G401.6 (cell line): ENCODE measurements around the gene CBX8.

Experiments used
- FAIRE-seq: peaks from 2 replicates; lab custom pipeline; 2012; peaks lifted over from hg19 to GRCh38; lab: Jason Lieb, UNC

The CBX8 gene

DNA sequence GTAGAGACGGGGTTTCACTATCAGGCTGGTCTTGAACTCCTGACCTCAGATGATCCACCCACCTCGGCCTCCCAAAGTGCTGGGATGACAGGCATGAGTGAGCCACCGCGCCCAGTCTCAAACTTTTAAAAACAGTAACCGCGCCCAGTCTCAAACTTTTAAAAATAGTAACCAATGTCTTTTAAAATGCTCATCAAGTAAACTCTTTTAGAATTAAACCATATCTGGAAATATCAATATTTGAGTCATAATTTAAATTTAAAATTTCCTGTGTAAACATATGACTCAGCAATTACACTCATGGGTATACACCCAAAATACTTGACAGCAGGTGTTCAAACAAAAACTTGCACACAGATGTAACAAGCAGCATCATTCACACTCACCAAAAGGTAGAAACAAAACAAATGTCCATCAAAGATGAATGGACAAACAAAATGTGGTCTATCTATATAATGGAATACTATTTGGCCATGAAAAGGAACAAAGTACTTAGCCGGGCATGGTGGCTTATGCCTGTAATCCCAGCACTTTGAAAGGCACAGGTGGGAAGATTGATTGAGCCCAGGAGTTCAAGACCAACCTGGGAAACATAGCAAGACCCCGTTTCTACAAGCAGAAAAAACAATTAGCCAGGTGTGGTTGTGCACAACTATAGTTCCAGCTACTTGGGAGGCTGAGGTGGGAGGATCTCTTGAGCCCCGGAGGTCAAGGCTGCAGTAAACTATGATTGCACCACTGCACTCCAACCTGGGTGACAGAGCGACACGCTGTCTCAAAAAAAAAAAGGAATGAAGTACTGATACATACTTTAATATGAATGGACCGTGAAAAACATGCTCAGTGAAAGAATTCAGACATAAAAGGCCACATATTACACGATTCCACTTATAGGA is 46.0 kb downstream of the CBX8 start:
- FAIRE-seq, result no peak

DNA sequence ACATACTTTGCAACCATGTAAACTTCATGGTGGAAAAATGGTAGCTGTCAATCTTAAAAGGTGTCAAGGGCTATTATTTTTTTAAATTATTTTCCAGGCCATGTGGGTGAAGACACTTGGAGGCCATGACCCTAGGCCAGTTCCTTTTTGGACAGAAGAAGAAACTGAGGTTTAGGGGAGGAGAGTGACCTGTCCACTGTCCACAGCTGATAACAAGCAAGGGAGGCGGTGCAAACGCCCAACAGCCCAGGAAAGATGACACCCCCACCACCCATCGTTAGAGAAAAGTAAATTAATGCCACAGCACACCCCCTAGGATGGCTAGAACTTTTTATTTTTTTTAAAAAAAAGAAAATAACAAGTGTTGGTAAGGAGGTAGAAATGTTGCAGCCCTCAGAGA is 46.9 kb downstream of the CBX8 start:
- no peak for FAIRE-seq

DNA sequence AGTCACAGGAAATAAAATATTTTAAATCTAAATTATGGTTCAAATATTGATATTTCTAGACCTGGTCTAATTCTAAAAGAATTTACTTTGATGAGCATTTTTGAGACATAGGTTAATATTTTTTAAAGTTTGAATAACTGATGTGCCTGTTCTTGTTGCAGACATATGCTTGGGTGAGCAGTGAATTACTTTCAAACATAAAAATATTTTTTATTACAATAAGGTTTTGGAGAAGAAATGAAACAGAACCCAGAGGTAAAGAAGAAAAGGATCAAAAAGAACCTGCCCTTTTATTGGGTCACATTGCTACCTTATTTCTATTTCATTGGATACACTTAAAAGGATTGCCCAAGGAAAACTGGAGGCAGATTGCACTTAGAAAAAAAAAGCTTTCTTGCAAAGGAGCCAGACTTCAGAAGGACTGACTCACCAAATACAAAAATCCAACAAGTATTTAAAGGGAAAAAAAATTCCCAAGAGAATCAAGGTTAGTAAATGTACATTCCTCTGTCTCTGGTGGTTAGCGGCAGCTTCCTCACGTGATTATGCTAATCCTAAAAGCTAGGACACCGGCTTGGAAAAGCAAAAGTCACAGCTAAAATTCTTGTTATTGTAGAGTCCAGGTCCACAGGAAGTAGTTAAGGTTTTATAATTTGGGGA is 47.6 kb downstream of the CBX8 start:
- peak; percentile 78 for FAIRE-seq

GRCh38 chr17:79748295-79749099 is 48.4 kb downstream of the CBX8 start:
- no peak for FAIRE-seq

DNA sequence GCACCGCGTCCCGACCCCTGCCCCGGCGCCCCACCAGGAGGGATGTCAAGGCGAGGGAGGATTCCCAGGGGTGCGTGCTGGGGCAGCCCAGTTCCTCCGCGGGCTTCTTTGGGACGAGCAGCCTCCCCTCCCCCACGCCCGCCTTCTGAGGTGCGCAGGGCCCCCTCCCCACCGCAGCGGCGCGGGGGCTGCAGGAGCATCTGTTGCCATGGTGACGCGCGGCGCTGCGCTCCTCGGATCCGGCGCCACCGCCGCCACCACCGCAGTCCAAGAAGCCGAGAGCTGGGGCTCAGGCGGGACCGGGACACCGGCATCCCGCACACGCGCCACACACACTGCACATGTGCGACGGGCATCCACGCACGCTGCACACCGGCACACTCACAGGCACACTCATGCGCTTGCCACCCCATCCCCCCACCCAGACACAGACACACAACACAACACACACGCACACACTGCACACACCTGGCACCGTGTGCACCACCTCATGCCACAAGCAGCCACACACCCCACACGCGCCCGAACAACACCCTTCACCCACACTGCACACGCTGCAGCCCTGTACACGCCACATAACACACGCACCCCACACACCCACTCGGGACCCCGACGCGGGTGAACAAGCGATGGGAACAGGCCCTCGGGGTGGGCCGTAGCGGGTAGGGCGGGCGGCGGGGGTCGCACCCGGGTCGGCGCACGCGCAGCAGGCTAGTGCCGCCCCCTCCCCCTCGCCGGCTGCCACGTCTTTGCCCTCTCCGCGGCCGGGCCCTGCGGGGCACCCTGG is 49.2 kb downstream of the CBX8 start:
- FAIRE-seq, result no peak

DNA sequence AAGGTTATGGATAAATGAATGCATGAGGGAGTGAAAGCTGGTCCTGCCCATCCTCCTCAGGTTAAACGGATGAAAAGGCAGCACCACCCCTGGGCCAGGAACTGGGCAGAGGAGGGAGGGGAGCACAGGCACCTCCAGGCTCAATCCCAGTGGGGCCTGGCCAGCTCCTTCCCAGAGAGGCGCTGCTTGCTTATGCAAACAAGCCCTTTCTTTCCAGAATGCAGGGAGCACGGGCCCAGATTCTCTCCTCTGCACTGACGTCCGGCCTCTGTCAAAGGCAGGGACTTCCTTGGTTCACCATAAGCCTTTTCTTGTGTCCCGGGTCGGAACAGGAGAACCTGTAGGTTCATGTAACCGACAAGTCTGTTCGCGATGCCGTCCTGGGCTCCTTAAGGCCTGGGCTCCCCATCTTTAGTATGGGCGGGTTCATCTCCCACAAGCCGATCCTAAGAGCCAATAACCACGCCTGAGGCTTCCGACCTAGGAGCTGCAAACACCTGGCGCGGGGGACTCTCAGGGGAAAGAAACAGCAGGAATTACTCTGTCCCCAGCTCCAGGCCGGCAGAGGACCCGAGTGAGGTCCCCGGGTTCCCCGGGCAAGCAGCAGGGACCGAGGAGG is 49.9 kb downstream of the CBX8 start:
- FAIRE-seq, result no peak

DNA sequence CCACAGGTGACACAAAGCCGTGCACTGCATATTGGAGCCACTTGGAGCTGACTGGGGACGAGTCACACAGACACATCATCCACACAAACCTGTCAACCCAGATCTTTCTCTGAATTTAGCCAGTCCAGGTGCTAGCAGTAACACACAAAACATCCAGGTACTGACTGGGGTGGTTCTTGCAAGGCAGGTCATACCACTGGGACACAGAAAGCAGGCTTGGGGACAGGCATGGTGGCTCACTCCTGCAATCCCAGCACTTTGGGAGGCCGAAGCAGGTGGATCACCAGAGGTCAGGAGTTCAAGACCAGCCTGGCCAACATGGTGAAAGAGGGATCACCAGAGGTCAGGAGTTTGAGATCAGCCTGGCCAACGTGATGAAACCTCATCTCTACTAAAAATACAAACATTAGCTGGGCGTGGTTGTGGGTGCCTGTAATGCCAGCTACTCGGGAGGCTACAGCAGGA is 51.2 kb downstream of the CBX8 start:
- no peak for FAIRE-seq

DNA sequence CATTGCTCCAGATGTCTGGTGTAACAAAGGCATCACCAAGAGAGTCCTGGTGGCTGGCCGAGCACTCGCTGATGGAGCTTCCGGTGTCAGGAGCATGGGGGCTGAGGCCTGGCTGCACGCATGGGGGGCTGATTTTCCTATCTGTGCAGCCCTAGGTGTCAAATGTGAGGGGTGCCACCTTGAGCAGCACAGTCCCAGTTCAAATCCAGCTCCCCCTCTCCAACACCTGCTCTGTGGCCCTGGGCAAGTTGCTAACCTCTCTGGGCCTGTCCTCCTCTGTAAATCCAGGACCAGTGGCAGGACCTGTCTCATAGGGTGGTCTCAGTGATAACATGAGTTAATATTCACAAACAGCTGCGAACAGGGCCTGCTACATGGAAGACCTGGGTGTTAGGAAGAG is 53.3 kb downstream of the CBX8 start:
- no peak for FAIRE-seq

GRCh38 chr17:79742951-79743476 is 53.9 kb downstream of the CBX8 start:
- no peak for FAIRE-seq

GRCh38 chr17:79742589-79742918 is 54.3 kb downstream of the CBX8 start:
- no peak for FAIRE-seq
